ENCODE measurements around the gene SLIT3.

DNA sequence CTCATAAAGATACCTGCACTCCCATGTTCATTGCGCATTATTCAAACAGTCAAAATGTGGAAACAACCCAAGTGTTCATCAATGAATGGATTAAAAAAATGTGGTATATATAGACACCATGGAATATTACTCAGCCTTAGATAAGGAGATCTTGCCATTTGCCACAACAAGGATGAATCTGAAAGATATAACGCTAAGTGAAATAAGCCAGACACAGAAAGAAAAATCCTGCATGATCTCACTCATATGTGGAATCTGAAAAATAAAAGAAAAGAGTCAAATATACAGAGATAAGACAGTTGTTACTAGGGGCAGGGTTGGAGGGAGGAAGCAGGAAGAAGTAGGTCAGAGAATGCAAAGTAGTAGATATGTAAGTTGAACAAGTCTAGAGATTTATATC lies 17.6 kb upstream of the SLIT3 start:
- TF ChIP-seq, protein P1, sequence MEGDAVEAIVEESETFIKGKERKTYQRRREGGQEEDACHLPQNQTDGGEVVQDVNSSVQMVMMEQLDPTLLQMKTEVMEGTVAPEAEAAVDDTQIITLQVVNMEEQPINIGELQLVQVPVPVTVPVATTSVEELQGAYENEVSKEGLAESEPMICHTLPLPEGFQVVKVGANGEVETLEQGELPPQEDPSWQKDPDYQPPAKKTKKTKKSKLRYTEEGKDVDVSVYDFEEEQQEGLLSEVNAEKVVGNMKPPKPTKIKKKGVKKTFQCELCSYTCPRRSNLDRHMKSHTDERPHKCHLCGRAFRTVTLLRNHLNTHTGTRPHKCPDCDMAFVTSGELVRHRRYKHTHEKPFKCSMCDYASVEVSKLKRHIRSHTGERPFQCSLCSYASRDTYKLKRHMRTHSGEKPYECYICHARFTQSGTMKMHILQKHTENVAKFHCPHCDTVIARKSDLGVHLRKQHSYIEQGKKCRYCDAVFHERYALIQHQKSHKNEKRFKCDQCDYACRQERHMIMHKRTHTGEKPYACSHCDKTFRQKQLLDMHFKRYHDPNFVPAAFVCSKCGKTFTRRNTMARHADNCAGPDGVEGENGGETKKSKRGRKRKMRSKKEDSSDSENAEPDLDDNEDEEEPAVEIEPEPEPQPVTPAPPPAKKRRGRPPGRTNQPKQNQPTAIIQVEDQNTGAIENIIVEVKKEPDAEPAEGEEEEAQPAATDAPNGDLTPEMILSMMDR (IDR thresholded peaks at IDR 0.05) = no peak
- TF ChIP-seq POLR2A (IDR thresholded peaks at IDR 0.05) (no peak), POLR2AphosphoS5 (IDR thresholded peaks at IDR 0.05) (no peak), EP300 (IDR thresholded peaks at IDR 0.05) (no peak)
